ENCODE measurements around the gene SRGAP1. TPM values are rescaled to one million over a fixed set of nuclear protein-coding genes. Genes with fewer than 3 reads are reported as not detected.
"Not testable (repeated sequence)": the region's sequence is repeated elsewhere in the genome, so short reads cannot be mapped to it uniquely, and the experiment has no call there.

SRGAP1 gene
- polyA plus RNA-seq, 1 donor from 2014 or later: 4.8 TPM

GRCh38 chr12:64160021-64160710, 315.7 kb downstream of the SRGAP1 start:
- TF ChIP-seq POLR2AphosphoS5 (IDR thresholded peaks at IDR 0.05) (no peak), EP300 (conservative IDR thresholded peaks at IDR 0.05; ENCODE audit: poor library complexity, severe bottlenecking) (no peak), EZH2 (IDR thresholded peaks at IDR 0.05; ENCODE audit: borderline replicate concordance, insufficient read depth, low read length, poor library complexity, severe bottlenecking) (no peak), MXI1 (conservative IDR thresholded peaks at IDR 0.05; ENCODE audit: poor library complexity, severe bottlenecking) (no peak)
- Histone ChIP-seq H3K9ac (ENCODE audit: low read length) (no peak overlapping the region), H3F3A (ENCODE audit: insufficient read depth, low read length, poor library complexity, severe bottlenecking) (no peaks in the 10 kb centered on the region), H4K20me1 (ENCODE audit: insufficient read depth) (no peaks in the 10 kb centered on the region), H3K4me3 (ENCODE audit: low read length) (no peak overlapping the region), H3K9me3 (ENCODE audit: low read length) (no peaks in the 10 kb centered on the region), H3K79me2 (replicated peaks; ENCODE audit: insufficient read depth, low read length) (no peaks in the 10 kb centered on the region), H3K27me3 (ENCODE audit: insufficient read depth, low read depth, low read length) (no peaks in the 10 kb centered on the region), H3K36me3 (ENCODE audit: insufficient read depth, low read length) (no peaks in the 10 kb centered on the region), H3K9me2 (ENCODE audit: insufficient read depth, low read length) (no peaks in the 10 kb centered on the region), H3K4me2 (ENCODE audit: low read length) (no peak overlapping the region), H2AFZ (ENCODE audit: low read depth, low read length) (no peak overlapping the region), H3K27ac (ENCODE audit: low read length) (no peak overlapping the region)

- H2AFZ ChIP-seq (ENCODE audit: low read depth, low read length): no peak overlapping the region
- H4K20me1 ChIP-seq (ENCODE audit: insufficient read depth): no peaks in the 10 kb centered on the region
- no peak overlapping the region for H3K4me3 ChIP-seq (ENCODE audit: low read length)
- no peak overlapping the region for H3K9ac ChIP-seq (ENCODE audit: low read length)
- H3K36me3 ChIP-seq (ENCODE audit: insufficient read depth, low read length): no peaks in the 10 kb centered on the region
- H3F3A ChIP-seq (ENCODE audit: insufficient read depth, low read length, poor library complexity, severe bottlenecking): no peaks in the 10 kb centered on the region
- H3K4me2 ChIP-seq (ENCODE audit: low read length): no peak overlapping the region
- no peak overlapping the region for H3K27ac ChIP-seq (ENCODE audit: low read length)
- H3K9me3 ChIP-seq (ENCODE audit: low read length): no peaks in the 10 kb centered on the region
- H3K27me3 ChIP-seq (ENCODE audit: insufficient read depth, low read depth, low read length): no peaks in the 10 kb centered on the region
- no peaks in the 10 kb centered on the region for H3K9me2 ChIP-seq (ENCODE audit: insufficient read depth, low read length)
- no peaks in the 10 kb centered on the region for H3K79me2 ChIP-seq (replicated peaks; ENCODE audit: insufficient read depth, low read length)
- no peak for TF ChIP-seq MXI1 (conservative IDR thresholded peaks at IDR 0.05; ENCODE audit: poor library complexity, severe bottlenecking)
Observed at GRCh38 chr12:64160711-64161060, 316.2 kb downstream of the SRGAP1 start.

- H3K27me3 ChIP-seq (ENCODE audit: insufficient read depth, low read depth, low read length); H3K4me3 ChIP-seq (ENCODE audit: low read length); H3K9me3 ChIP-seq (ENCODE audit: low read length); H3F3A ChIP-seq (ENCODE audit: insufficient read depth, low read length, poor library complexity, severe bottlenecking); H3K79me2 ChIP-seq (replicated peaks; ENCODE audit: insufficient read depth, low read length); H3K27ac ChIP-seq (ENCODE audit: low read length); H3K9ac ChIP-seq (ENCODE audit: low read length); H4K20me1 ChIP-seq (ENCODE audit: insufficient read depth); H2AFZ ChIP-seq (ENCODE audit: low read depth, low read length); H3K4me2 ChIP-seq (ENCODE audit: low read length); H3K36me3 ChIP-seq (ENCODE audit: insufficient read depth, low read length); H3K9me2 ChIP-seq (ENCODE audit: insufficient read depth, low read length): not testable (repeated sequence)
Observed at GRCh38 chr12:64166606-64167005, 322.1 kb downstream of the SRGAP1 start.

- not testable (repeated sequence) for H3K27ac ChIP-seq (ENCODE audit: low read length); H4K20me1 ChIP-seq (ENCODE audit: insufficient read depth)
Observed at GRCh38 chr12:64167041-64167440, 322.5 kb downstream of the SRGAP1 start.

GRCh38 chr12:64170024-64170423, 325.5 kb downstream of the SRGAP1 start:
- no peak overlapping the region for H3K27ac ChIP-seq (ENCODE audit: low read length)
- TF ChIP-seq EZH2 (IDR thresholded peaks at IDR 0.05; ENCODE audit: borderline replicate concordance, insufficient read depth, low read length, poor library complexity, severe bottlenecking) (no peak), TAF1 (IDR thresholded peaks at IDR 0.05; ENCODE audit: low read depth) (no peak), POLR2AphosphoS5 (IDR thresholded peaks at IDR 0.05) (no peak), SMC3 (conservative IDR thresholded peaks at IDR 0.05; ENCODE audit: poor library complexity) (no peak), EP300 (conservative IDR thresholded peaks at IDR 0.05; ENCODE audit: poor library complexity, severe bottlenecking) (no peak), MXI1 (conservative IDR thresholded peaks at IDR 0.05; ENCODE audit: poor library complexity, severe bottlenecking) (no peak), CTCF (IDR thresholded peaks at IDR 0.05; ENCODE audit: poor library complexity, severe bottlenecking) (no peak), RAD21 (conservative IDR thresholded peaks at IDR 0.05) (no peak)

More at GRCh38 chr12:64167041-64167440, 322.5 kb downstream of the SRGAP1 start:
- not testable (repeated sequence) for H2AFZ ChIP-seq (ENCODE audit: low read depth, low read length); H3K9ac ChIP-seq (ENCODE audit: low read length); H3F3A ChIP-seq (ENCODE audit: insufficient read depth, low read length, poor library complexity, severe bottlenecking); H3K9me3 ChIP-seq (ENCODE audit: low read length); H3K4me2 ChIP-seq (ENCODE audit: low read length); H3K27me3 ChIP-seq (ENCODE audit: insufficient read depth, low read depth, low read length); H3K4me3 ChIP-seq (ENCODE audit: low read length); H3K36me3 ChIP-seq (ENCODE audit: insufficient read depth, low read length); H3K79me2 ChIP-seq (replicated peaks; ENCODE audit: insufficient read depth, low read length); H3K9me2 ChIP-seq (ENCODE audit: insufficient read depth, low read length)

More at GRCh38 chr12:64170024-64170423, 325.5 kb downstream of the SRGAP1 start:
- no peaks in the 10 kb centered on the region for H3K79me2 ChIP-seq (replicated peaks; ENCODE audit: insufficient read depth, low read length)
- no peaks in the 10 kb centered on the region for H3K9me3 ChIP-seq (ENCODE audit: low read length)
- H3K9me2 ChIP-seq (ENCODE audit: insufficient read depth, low read length): no peaks in the 10 kb centered on the region
- H3K36me3 ChIP-seq (ENCODE audit: insufficient read depth, low read length): no peaks in the 10 kb centered on the region
- H4K20me1 ChIP-seq (ENCODE audit: insufficient read depth): no peaks in the 10 kb centered on the region
- no peak overlapping the region for H3K9ac ChIP-seq (ENCODE audit: low read length)
- H3K4me3 ChIP-seq (ENCODE audit: low read length): no peak overlapping the region
- H3K27me3 ChIP-seq (ENCODE audit: insufficient read depth, low read depth, low read length): no peaks in the 10 kb centered on the region
- no peak overlapping the region for H3K4me2 ChIP-seq (ENCODE audit: low read length)
- H3F3A ChIP-seq (ENCODE audit: insufficient read depth, low read length, poor library complexity, severe bottlenecking): no peaks in the 10 kb centered on the region
- no peak overlapping the region for H2AFZ ChIP-seq (ENCODE audit: low read depth, low read length)

Measured in neural cell (in vitro differentiated cells).